Activated T-cell treated with anti-CD3 and anti-CD28 coated beads for 4 hours (primary cell): ENCODE measurements around the gene PLP2.

Experiments used
- DNase-seq: peaks from one replicate; pipeline ENCODE4 v3.0.0-alpha.2; 2020

Gene PLP2

GRCh38 chrX:49212209-49212608 lies 40.5 kb downstream of the PLP2 start:
- DNase-seq: no peak

DNA sequence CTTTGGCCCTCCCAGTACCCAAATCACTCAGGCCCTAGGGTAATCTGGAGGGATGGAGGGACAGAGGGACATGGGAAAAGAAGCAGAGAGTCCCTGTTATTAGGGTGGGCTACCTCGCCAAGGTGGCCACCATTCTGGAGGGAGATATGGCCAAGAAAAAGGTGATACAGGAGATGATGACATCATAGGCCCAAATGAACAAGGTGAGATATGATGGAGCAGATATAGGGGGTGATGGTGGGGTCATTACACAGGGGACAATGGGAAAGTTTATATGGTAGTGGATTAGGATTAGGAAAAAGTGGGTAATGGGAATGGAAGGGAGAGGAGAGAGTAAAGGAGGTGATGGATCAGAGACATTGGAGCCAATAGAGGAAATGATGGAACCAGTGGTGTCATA lies 41.2 kb downstream of the PLP2 start:
- DNase-seq: no peak

DNA sequence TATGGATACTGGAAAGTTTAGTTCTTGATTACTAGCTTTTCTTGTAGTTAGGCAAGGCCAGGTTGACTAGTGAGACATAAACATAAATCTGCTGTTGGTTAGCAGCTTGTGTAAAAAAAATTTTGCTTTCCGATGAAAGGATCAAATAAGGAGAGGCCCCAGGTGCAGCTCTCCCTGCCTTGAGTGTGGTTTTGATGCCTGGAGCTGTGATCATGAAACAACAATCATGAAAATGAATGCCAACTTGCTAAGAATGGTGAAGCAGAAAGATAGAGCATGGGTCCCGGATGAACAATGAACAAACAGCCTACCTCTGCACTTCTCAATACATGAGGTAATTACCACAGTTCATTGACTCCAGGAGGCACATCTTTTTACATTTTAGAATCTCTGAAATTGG lies 42.7 kb downstream of the PLP2 start:
- DNase-seq: no peak

DNA sequence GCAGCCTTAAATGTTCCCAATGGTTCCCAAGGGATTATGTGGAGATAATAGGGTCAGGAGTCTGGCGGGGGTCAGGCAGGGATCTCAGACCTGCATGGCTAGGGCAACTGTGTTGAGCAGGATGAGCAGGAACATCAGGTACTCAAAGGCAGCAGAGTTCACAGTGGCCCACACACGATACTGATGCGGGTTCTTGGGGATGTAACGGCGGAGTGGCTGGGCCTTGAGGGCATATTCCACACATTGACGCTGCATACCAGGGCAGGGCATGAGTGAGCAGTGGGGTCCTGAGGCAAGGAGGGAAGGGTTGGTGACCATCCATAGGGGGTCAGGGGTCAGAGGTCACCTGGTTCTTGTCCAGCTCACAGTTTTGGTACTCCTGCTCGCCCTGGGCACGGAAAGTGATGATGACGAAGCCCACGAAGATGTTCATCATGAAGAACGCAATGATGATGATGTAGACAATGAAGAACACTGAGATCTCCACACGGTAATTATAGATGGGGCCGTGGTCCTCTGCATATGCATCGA lies 43.4 kb downstream of the PLP2 start:
- no peak for DNase-seq

DNA sequence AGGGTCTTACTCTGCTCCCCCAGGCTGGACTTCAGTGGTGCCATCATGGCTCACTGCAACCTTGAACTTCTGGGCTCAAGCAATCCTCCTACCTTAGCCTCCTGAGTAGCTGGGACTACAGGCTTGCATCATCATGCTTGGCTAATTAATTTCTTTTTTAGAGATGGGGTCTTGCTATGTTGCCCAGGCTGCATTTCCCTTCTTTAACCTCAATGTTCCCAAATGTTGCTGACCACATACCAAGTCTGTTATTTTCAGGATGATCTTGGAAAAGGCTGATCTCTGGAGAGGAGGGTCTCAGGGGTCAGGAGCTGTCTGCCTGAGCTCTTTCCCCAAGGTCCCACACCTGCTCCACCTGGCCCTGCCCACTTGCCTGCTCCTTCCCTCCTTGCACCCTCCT lies 48.4 kb downstream of the PLP2 start:
- no peak for DNase-seq

GRCh38 chrX:49221868-49222267 lies 50.2 kb downstream of the PLP2 start:
- DNase-seq: no peak
